Motor neuron (in vitro differentiated cells): ENCODE data around the gene POU4F2. TPM values are rescaled to one million over a fixed set of nuclear protein-coding genes. Genes with fewer than 3 reads are reported as not detected.

Experiments used
- total RNA-seq, 8 experiments: library from RNA; unstranded; fragments of 300-600 nt; gene quantifications; 2 replicates each; pipeline versions ENCODE4 v1.2.3 to v1.2.4, GENCODE V29; 2022

The POU4F2 gene
- total RNA-seq, 8 experiments from 2014 or later: 0.04 to 0.24 (median 0.10) TPM; not detected in 3

Other genes with a start within 250 kb of the POU4F2 start
- 10 to 100 TPM in 3 of 8 experiments, 1 to 10 TPM in 5; 4.8 to 11.6 (median 9.3) TPM for gene SLC10A7, start 117.0 kb upstream of the POU4F2 start, total RNA-seq